Ishikawa (cell line): ENCODE data around the gene RAPGEF4.

Source experiments
- CEBPB ChIP-seq: IDR thresholded peaks from 2 replicates; pipeline ENCODE4 v1.6.1; 2012
- CREB1 ChIP-seq: IDR thresholded peaks from 2 replicates; pipeline ENCODE4 v1.6.1; 2012; ENCODE audit warnings: low read depth
- EGR1 ChIP-seq: IDR thresholded peaks from 2 replicates; pipeline ENCODE4 v1.6.1; 2012
- EP300 ChIP-seq: IDR thresholded peaks from 2 replicates; pipeline ENCODE4 v1.6.1; 2012; ENCODE audit warnings: borderline replicate concordance
- FOXM1 ChIP-seq: IDR thresholded peaks from 2 replicates; pipeline ENCODE4 v1.6.1; 2012; ENCODE audit warnings: low read depth, borderline replicate concordance
- MAX ChIP-seq: IDR thresholded peaks from 2 replicates; pipeline ENCODE4 v1.6.1; 2012
- NFIC ChIP-seq: IDR thresholded peaks from 2 replicates; pipeline ENCODE4 v1.6.1; 2012
- RAD21 ChIP-seq: IDR thresholded peaks from 2 replicates; pipeline ENCODE4 v1.6.1; 2012; ENCODE audit warnings: low read depth
- REST ChIP-seq: IDR thresholded peaks from 2 replicates; pipeline ENCODE4 v1.6.1; 2012; ENCODE audit warnings: low read depth, mild to moderate bottlenecking
- TAF1 ChIP-seq: IDR thresholded peaks from 2 replicates; pipeline ENCODE4 v1.6.1; 2012; ENCODE audit warnings: low read depth, mild to moderate bottlenecking
- TCF12 ChIP-seq: IDR thresholded peaks from 2 replicates; pipeline ENCODE4 v1.6.1; 2012; ENCODE audit warnings: low read depth
- TEAD4 ChIP-seq: IDR thresholded peaks from 2 replicates; pipeline ENCODE4 v1.6.1; 2012
- USF1 ChIP-seq: IDR thresholded peaks from 2 replicates; pipeline ENCODE4 v1.6.1; 2012
- YY1 ChIP-seq: IDR thresholded peaks from 2 replicates; pipeline ENCODE4 v1.6.1; 2012; ENCODE audit warnings: low read depth
- ZBTB7A ChIP-seq: IDR thresholded peaks from 2 replicates; pipeline ENCODE4 v1.6.1; 2012; ENCODE audit warnings: low read depth

Gene RAPGEF4

GRCh38 chr2:172859581-172860335, 124.1 kb downstream of the RAPGEF4 start:
- TF ChIP-seq CEBPB, result no peak
- TF ChIP-seq TCF12, result no peak
- no peak for TF ChIP-seq REST
- no peak for TF ChIP-seq EGR1
- no peak for TF ChIP-seq CREB1
- TF ChIP-seq FOXM1, result no peak
- no peak for TF ChIP-seq YY1
- no peak for TF ChIP-seq EP300
- TF ChIP-seq TAF1, result no peak
- no peak for TF ChIP-seq NFIC
- TF ChIP-seq ZBTB7A, result no peak
- TF ChIP-seq USF1, result no peak
- TF ChIP-seq RAD21, result no peak
- no peak for TF ChIP-seq TEAD4
- no peak for TF ChIP-seq MAX

GRCh38 chr2:172860336-172860707, 124.7 kb downstream of the RAPGEF4 start:
- no peak for TF ChIP-seq FOXM1
- TF ChIP-seq TEAD4, result no peak
- no peak for TF ChIP-seq MAX
- no peak for TF ChIP-seq TCF12
- TF ChIP-seq EGR1, result no peak
- TF ChIP-seq YY1, result no peak
- TF ChIP-seq ZBTB7A, result no peak
- no peak for TF ChIP-seq CEBPB
- no peak for TF ChIP-seq TAF1
- TF ChIP-seq CREB1, result no peak
- no peak for TF ChIP-seq REST
- TF ChIP-seq EP300, result no peak
- no peak for TF ChIP-seq RAD21
- no peak for TF ChIP-seq USF1

GRCh38 chr2:172861098-172861497, 125.5 kb downstream of the RAPGEF4 start:
- TF ChIP-seq FOXM1 (no peak), EGR1 (no peak), TEAD4 (no peak), USF1 (no peak), EP300 (no peak), REST (no peak), TCF12 (no peak), MAX (no peak), NFIC (no peak), CREB1 (no peak), RAD21 (no peak)
